GM23338 (cell line): ENCODE results near the gene HYAL2.

Experiments
- CREB1 ChIP-seq: fragments of 250-450 bp; sonication (Bioruptor Pico); IDR thresholded peaks from 2 replicates; pipeline ENCODE4 v1.5.0; 2020; ENCODE audit warnings: low read depth, mild to moderate bottlenecking, moderate library complexity
- EZH2 ChIP-seq: fragments of 200-600 bp; sonication (generic); IDR thresholded peaks from one replicate; pipeline ENCODE4 v1.8.0; 2017; ENCODE audit warnings: antibody characterized with exemption, mild to moderate bottlenecking, low read depth; ENCODE audit not compliant: unreplicated experiment
- EZH2phosphoT487 ChIP-seq: fragments of 200-600 bp; sonication (generic); IDR thresholded peaks from one replicate; pipeline ENCODE4 v1.8.1; 2018; ENCODE audit warnings: antibody characterized with exemption; ENCODE audit not compliant: unreplicated experiment
- JUNB ChIP-seq: IDR thresholded peaks from one replicate; pipeline ENCODE4 v1.6.1; 2016; ENCODE audit warnings: antibody characterized with exemption; ENCODE audit not compliant: unreplicated experiment
- NANOG ChIP-seq: IDR thresholded peaks from 2 replicates; pipeline ENCODE4 v1.6.1; 2016; ENCODE audit warnings: antibody characterized with exemption, borderline replicate concordance
- POLR2AphosphoS5 ChIP-seq: IDR thresholded peaks from 2 replicates; pipeline ENCODE4 v1.6.1; 2016; ENCODE audit warnings: antibody characterized with exemption, low read depth
- STAT1 ChIP-seq: IDR thresholded peaks from one replicate; pipeline ENCODE4 v1.6.1; 2016; ENCODE audit warnings: antibody characterized with exemption; ENCODE audit not compliant: unreplicated experiment
- ZNF114 ChIP-seq: fragments of 250-450 bp; sonication (Bioruptor Pico); IDR thresholded peaks from 2 replicates; pipeline ENCODE4 v1.5.0; 2020; ENCODE audit warnings: mild to moderate bottlenecking, moderate library complexity
- ZNF331 ChIP-seq: fragments of 250-450 bp; sonication (Bioruptor Pico); IDR thresholded peaks from 2 replicates; pipeline ENCODE4 v1.5.0; 2020; ENCODE audit warnings: low read depth, mild to moderate bottlenecking, moderate library complexity
- TF ChIP-seq, protein P1 (sequence below), 2 experiments: fragments of 200-600 bp in 1 of 2; sonication (generic) in 1 of 2; conservative IDR thresholded peaks; 2 replicates each; pipeline versions ENCODE4 v1.5.1 to v1.6.1; 2016 to 2017; ENCODE audit warnings: antibody characterized with exemption in 2 of 2, low read depth in 2 of 2, mild to moderate bottlenecking in 2 of 2, moderate library complexity in 1 of 2
- TF ChIP-seq, protein P2 (sequence below): IDR thresholded peaks from one replicate; pipeline ENCODE4 v1.6.1; 2018; ENCODE audit warnings: antibody characterized with exemption; ENCODE audit not compliant: unreplicated experiment
- TF ChIP-seq, protein P3 (sequence below): IDR thresholded peaks from 2 replicates; pipeline ENCODE4 v1.6.1; 2016; ENCODE audit warnings: antibody characterized with exemption

DNA sequence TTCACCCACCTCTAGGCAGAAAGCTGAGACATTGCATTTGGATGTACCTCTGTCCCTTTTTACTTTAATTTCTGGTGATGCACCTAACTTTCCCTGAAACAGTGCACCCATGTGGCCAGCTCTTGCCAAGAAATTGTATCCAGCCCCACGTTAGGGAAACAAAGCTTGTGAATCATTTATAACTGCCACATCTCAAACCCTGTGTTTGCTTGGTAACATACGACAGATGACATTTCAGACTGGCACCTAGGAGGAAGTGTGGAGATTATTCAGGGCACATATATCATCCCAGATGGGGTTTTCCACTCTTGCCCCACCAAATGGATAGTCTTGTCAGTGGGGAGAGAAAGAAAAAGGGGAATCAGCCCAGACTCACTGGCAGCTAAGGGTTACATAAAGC lies 30.2 kb upstream of the HYAL2 start:
- TF ChIP-seq, protein P1, sequence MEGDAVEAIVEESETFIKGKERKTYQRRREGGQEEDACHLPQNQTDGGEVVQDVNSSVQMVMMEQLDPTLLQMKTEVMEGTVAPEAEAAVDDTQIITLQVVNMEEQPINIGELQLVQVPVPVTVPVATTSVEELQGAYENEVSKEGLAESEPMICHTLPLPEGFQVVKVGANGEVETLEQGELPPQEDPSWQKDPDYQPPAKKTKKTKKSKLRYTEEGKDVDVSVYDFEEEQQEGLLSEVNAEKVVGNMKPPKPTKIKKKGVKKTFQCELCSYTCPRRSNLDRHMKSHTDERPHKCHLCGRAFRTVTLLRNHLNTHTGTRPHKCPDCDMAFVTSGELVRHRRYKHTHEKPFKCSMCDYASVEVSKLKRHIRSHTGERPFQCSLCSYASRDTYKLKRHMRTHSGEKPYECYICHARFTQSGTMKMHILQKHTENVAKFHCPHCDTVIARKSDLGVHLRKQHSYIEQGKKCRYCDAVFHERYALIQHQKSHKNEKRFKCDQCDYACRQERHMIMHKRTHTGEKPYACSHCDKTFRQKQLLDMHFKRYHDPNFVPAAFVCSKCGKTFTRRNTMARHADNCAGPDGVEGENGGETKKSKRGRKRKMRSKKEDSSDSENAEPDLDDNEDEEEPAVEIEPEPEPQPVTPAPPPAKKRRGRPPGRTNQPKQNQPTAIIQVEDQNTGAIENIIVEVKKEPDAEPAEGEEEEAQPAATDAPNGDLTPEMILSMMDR (conservative IDR thresholded peaks at IDR 0.05; ENCODE audit: low read depth in 2 of 2): peak; percentile 42 to 44
- TF ChIP-seq EZH2phosphoT487 (no peak), POLR2AphosphoS5 (no peak), EZH2 (no peak), JUNB (no peak), CREB1 (CRISPR knock-in tag) (no peak), ZNF331 (CRISPR knock-in tag) (no peak), STAT1 (no peak), NANOG (no peak), ZNF114 (CRISPR knock-in tag) (no peak)
- TF ChIP-seq, protein P2, sequence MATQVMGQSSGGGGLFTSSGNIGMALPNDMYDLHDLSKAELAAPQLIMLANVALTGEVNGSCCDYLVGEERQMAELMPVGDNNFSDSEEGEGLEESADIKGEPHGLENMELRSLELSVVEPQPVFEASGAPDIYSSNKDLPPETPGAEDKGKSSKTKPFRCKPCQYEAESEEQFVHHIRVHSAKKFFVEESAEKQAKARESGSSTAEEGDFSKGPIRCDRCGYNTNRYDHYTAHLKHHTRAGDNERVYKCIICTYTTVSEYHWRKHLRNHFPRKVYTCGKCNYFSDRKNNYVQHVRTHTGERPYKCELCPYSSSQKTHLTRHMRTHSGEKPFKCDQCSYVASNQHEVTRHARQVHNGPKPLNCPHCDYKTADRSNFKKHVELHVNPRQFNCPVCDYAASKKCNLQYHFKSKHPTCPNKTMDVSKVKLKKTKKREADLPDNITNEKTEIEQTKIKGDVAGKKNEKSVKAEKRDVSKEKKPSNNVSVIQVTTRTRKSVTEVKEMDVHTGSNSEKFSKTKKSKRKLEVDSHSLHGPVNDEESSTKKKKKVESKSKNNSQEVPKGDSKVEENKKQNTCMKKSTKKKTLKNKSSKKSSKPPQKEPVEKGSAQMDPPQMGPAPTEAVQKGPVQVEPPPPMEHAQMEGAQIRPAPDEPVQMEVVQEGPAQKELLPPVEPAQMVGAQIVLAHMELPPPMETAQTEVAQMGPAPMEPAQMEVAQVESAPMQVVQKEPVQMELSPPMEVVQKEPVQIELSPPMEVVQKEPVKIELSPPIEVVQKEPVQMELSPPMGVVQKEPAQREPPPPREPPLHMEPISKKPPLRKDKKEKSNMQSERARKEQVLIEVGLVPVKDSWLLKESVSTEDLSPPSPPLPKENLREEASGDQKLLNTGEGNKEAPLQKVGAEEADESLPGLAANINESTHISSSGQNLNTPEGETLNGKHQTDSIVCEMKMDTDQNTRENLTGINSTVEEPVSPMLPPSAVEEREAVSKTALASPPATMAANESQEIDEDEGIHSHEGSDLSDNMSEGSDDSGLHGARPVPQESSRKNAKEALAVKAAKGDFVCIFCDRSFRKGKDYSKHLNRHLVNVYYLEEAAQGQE: no peak
- TF ChIP-seq, protein P3, sequence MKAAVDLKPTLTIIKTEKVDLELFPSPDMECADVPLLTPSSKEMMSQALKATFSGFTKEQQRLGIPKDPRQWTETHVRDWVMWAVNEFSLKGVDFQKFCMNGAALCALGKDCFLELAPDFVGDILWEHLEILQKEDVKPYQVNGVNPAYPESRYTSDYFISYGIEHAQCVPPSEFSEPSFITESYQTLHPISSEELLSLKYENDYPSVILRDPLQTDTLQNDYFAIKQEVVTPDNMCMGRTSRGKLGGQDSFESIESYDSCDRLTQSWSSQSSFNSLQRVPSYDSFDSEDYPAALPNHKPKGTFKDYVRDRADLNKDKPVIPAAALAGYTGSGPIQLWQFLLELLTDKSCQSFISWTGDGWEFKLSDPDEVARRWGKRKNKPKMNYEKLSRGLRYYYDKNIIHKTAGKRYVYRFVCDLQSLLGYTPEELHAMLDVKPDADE: no peak
